ENCODE measurements around the gene PACRG. TPM values are rescaled to one million over a fixed set of nuclear protein-coding genes. Genes with fewer than 3 reads are reported as not detected.

PACRG gene
- total and polyA plus RNA-seq, 2 of the 8 experiments (the other 6 are each of a cell fraction or from before 2014, with no cell fraction given): 0.44 to 0.54 TPM

GRCh38 chr6:163099621-163100171 is 371.9 kb downstream of the PACRG start (continued):
- TF ChIP-seq TAF7 (optimal IDR thresholded peaks at IDR 0.05; ENCODE audit: borderline replicate concordance, low read depth, low read length) (no peak), CBX8 (IDR thresholded peaks at IDR 0.05; ENCODE audit: borderline replicate concordance, low read depth, low read length) (no peak), MAFK (IDR thresholded peaks at IDR 0.05; ENCODE audit: low read depth, low read length) (0 out of 2 replicates have a peak, but pooled peaks have one; percentile 11), GABPA (IDR thresholded peaks at IDR 0.05; ENCODE audit: borderline replicate concordance, insufficient read depth, low read length) (no peak), SIX5 (IDR thresholded peaks at IDR 0.05; ENCODE audit: low read depth, low read length) (no peak), TEAD4 (IDR thresholded peaks at IDR 0.05; ENCODE audit: low read depth, low read length) (no peak), FOSL1 (IDR thresholded peaks at IDR 0.05; ENCODE audit: insufficient read depth, low read depth, low read length) (no peak), TBP (IDR thresholded peaks at IDR 0.05; ENCODE audit: low read depth, low read length) (peak; percentile 55), ZNF274 (IDR thresholded peaks at IDR 0.05; ENCODE audit: borderline replicate concordance, extremely low read depth, low read length) (no peak), POLR2A (IDR thresholded peaks at IDR 0.05; ENCODE audit: control extremely low read depth in 1 of 2, low read depth in 2 of 2, low read length in 2 of 2) (no peak), TAF1 (IDR thresholded peaks at IDR 0.05; ENCODE audit: low read depth, low read length) (no peak), PHF8 (conservative IDR thresholded peaks at IDR 0.05; ENCODE audit: low read depth, low read length) (no peak), EGR1 (IDR thresholded peaks at IDR 0.05; ENCODE audit: borderline replicate concordance, low read depth, low read length) (no peak), KDM1A (IDR thresholded peaks at IDR 0.05; ENCODE audit: borderline replicate concordance, low read length) (peak; percentile 29; the same call in 1 of the 2 replicates), USF2 (IDR thresholded peaks at IDR 0.05; ENCODE audit: low read length) (peak; percentile 33; the same call in 1 of the 2 replicates), JUND (IDR thresholded peaks at IDR 0.05; ENCODE audit: low read length) (0 out of 2 replicates have a peak, but pooled peaks have one; percentile 46), KDM4A (IDR thresholded peaks at IDR 0.05; ENCODE audit: low read depth, low read length, severe bottlenecking) (no peak), EZH2 (IDR thresholded peaks at IDR 0.05; ENCODE audit: low read depth, low read length, severe bottlenecking) (no peak)
